GM21786 (cell line): ENCODE measurements around the gene ICOS.

ENCODE experiments used
- ATAC-seq: cut with Tn5 transposase; IDR thresholded peaks from one replicate; pipeline ENCODE4 v1.9.1; 2021; ENCODE audit not compliant: unreplicated experiment

Gene ICOS

GRCh38 chr2:204008352-204008751 lies 71.8 kb downstream of the ICOS start:
- ATAC-seq: no peak

DNA sequence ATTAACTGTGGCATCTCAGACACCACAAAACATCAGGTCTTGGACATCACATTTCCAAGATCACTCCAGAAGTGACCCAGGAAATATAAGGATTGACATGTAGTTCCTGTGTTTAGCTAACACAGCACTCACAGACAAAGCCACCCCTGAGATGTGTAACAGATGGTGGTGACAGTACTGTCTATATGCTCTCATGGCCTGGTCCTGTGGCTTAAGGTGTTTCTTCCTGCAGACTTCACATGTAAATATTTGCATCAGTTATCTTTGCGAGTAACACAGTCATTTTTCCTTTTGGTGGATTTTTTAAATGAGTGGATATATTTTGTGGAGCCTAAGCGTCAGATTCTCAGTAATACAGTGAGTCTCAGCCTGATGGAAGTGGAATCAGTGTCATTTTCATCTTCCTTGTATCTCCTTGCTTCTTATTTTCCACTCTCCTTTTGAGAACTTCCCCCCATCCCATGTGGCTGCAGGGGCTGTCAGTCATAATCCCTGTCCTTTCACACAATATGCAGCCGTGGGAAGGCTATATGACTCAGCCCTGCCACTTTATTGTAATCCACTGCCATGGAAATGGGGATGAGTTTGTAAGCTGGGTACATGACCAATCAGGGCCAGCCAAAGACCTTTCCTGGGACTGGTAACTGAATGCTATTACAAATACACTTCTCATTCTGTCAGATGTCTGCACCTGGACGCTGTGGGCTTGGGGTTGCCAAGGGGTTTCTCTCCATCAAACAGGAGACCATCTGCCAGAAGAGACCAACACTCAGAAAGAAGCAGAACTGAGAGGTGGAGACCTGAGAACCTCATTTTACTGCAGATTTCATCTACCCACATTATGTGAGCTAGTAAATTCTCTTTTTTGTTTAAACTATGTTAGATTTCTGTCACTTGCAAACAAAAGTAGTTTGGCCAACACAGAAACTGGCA lies 74.3 kb downstream of the ICOS start:
- no peak for ATAC-seq
